B cell (primary cell): ENCODE measurements around the gene ACE. TPM values are rescaled to one million over a fixed set of nuclear protein-coding genes. Genes with fewer than 3 reads are reported as not detected.
A peak's percentile ranks its signal among the peaks of the same experiment; 100 is the strongest.

Experiments used
- ATAC-seq: fragments of 200-7000 bp; cut with Tn5 transposase; one replicate; pipeline ENCODE4 v1.10.0; 2021; ENCODE audit warnings: low read depth, mild to moderate bottlenecking, moderate number of reproducible peaks, moderate library complexity
- CTCF ChIA-PET: fragments of 350-600 bp; sonication (Branson Sonifier 250); formaldehyde crosslinking; loops from one replicate; lab custom pipeline; 2021; ENCODE audit warnings: antibody characterized with exemption, inconsistent platforms; lab: Charles Lee
- POLR2A ChIA-PET: fragments of 350-600 bp; sonication (Branson Sonifier 250); formaldehyde crosslinking; loops from one replicate; lab custom pipeline; 2021; ENCODE audit warnings: antibody characterized with exemption; lab: Charles Lee
- DNase-seq: peaks from one replicate; pipeline ENCODE4 v3.0.0; 2013
- H2AFZ ChIP-seq: 2 replicates; pipeline ENCODE4 v1.6.1; 2012; ENCODE audit warnings: mild to moderate bottlenecking, low read depth, low read length; ENCODE audit not compliant: insufficient read depth, poor library complexity, severe bottlenecking
- H3K27ac ChIP-seq, 2 donors: 1 replicate in 1 of 2; 2 replicates in 1 of 2; pipeline ENCODE4 v1.5.1; 2012 to 2013; ENCODE audit warnings: low read length in 2 of 2, mild to moderate bottlenecking in 2 of 2, moderate library complexity in 1 of 2
- H3K27me3 ChIP-seq, 4 experiments: fragments of 200-600 bp in 1 of 4; sonication (generic) in 1 of 4; replicated peaks in 1 of 4; 1 replicate in 2 of 4; 2 replicates in 2 of 4; pipeline versions ENCODE4 v1.6.1 to v1.7.0; 2013 to 2016; ENCODE audit warnings: low read length in 3 of 4, mild to moderate bottlenecking in 2 of 4, mixed read lengths in 1 of 4, moderate library complexity in 1 of 4; ENCODE audit not compliant: insufficient read depth in 4 of 4, control insufficient read depth in 3 of 4; ENCODE audit errors: control extremely low read depth in 1 of 4
- H3K36me3 ChIP-seq, 2 experiments: replicated peaks in 1 of 2; 1 replicate in 1 of 2; 2 replicates in 1 of 2; pipeline versions ENCODE4 v1.6.1 to v1.7.1; 2013; ENCODE audit warnings: low read length in 1 of 2; ENCODE audit not compliant: insufficient read depth in 2 of 2, control insufficient read depth in 1 of 2; ENCODE audit errors: control extremely low read depth in 1 of 2, extremely low read depth in 1 of 2
- H3K4me1 ChIP-seq, 2 donors: fragments of 200-600 bp in 1 of 2; sonication (generic) in 1 of 2; 1 replicate in 1 of 2; 2 replicates in 1 of 2; pipeline versions ENCODE4 v1.5.1 to v1.6.1; 2013 to 2017; ENCODE audit warnings: low read length in 2 of 2; ENCODE audit not compliant: control insufficient read depth in 2 of 2, insufficient read depth in 2 of 2
- H3K4me2 ChIP-seq: replicated peaks from 2 replicates; pipeline ENCODE3; 2012; ENCODE audit warnings: mild to moderate bottlenecking, low read depth, low read length; ENCODE audit not compliant: poor library complexity, severe bottlenecking
- H3K4me3 ChIP-seq, 5 experiments: fragments of 200-600 bp in 1 of 5; sonication (generic) in 1 of 5; 1 replicate in 3 of 5; 2 replicates in 2 of 5; pipeline versions ENCODE4 v1.5.1 to v1.7.0; 2011 to 2016; ENCODE audit warnings: low read length in 4 of 5, mild to moderate bottlenecking in 4 of 5, low read depth in 2 of 5, control low read depth in 1 of 5, moderate library complexity in 1 of 5; ENCODE audit not compliant: insufficient read depth in 1 of 5; ENCODE audit errors: control extremely low read depth in 1 of 5, extremely low read depth in 1 of 5
- H3K79me2 ChIP-seq: fragments of 200-600 bp; sonication (generic); one replicate; pipeline ENCODE4 v1.6.0; 2016; ENCODE audit warnings: low read length; ENCODE audit not compliant: control insufficient read depth, insufficient read depth
- H3K9ac ChIP-seq: fragments of 200-600 bp; sonication (generic); 2 replicates; pipeline ENCODE4 v1.6.1; 2017; ENCODE audit warnings: mild to moderate bottlenecking, low read length, moderate library complexity
- H3K9me3 ChIP-seq, 3 donors: one replicate each; pipeline versions ENCODE4 v1.6.1 to v1.7.1; 2013; ENCODE audit warnings: low read length in 2 of 3; ENCODE audit not compliant: control insufficient read depth in 2 of 3, insufficient read depth in 1 of 3; ENCODE audit errors: control extremely low read depth in 1 of 3
- H4K20me1 ChIP-seq: 2 replicates; pipeline ENCODE4 v1.6.0; 2012; ENCODE audit warnings: mild to moderate bottlenecking, low read length; ENCODE audit not compliant: insufficient read depth, control insufficient read depth, poor library complexity, severe bottlenecking
- H3K27ac Mint-ChIP-seq: one replicate; pipeline ENCODE4 v1.8.0; 2021; ENCODE audit warnings: mixed read lengths
- H3K27me3 Mint-ChIP-seq: one replicate; pipeline ENCODE4 v1.8.0; 2021; ENCODE audit warnings: mixed read lengths
- H3K4me1 Mint-ChIP-seq: one replicate; pipeline ENCODE4 v1.8.0; 2021; ENCODE audit warnings: mixed read lengths
- H3K4me3 Mint-ChIP-seq: one replicate; pipeline ENCODE4 v1.8.0; 2021; ENCODE audit warnings: mixed read lengths
- H3K9me3 Mint-ChIP-seq: one replicate; pipeline ENCODE4 v1.8.0; 2022; ENCODE audit warnings: mixed read lengths; ENCODE audit not compliant: insufficient read depth
- EZH2 ChIP-seq: IDR thresholded peaks from 2 replicates; pipeline ENCODE4 v1.6.1; 2012; ENCODE audit warnings: borderline replicate concordance, low read depth, mild to moderate bottlenecking, moderate library complexity, low read length; ENCODE audit not compliant: insufficient read depth, poor library complexity, severe bottlenecking
- WGBS: methylation state at CpG from one replicate; pipeline ENCODE4 v1.1.5; 2013; ENCODE audit warnings: missing lambda C conversion rate; ENCODE audit not compliant: insufficient coverage; 5-methylcytosine and 5-hydroxymethylcytosine counted together
- intact Hi-C: fragments of 100-400 bp; cut with micrococcal nuclease; formaldehyde crosslinking; loops from one replicate; pipeline ENCODE4 v1.10.0; 2022
- polyA plus RNA-seq: library from polyadenylated mRNA; depleted of rRNA; stranded (reverse); fragments of >200 nt; gene quantifications from 2 replicates; pipeline ENCODE4 v1.2.3, GENCODE V29; 2012
- total RNA-seq, 2 donors: library from RNA; stranded (reverse); fragments of 120-200 nt in 1 of 2; gene quantifications; 1 replicate in 1 of 2; 2 replicates in 1 of 2; pipeline versions ENCODE4 v1.2.3 to v1.2.4, GENCODE V29; 2013 to 2022
- TF ChIP-seq, protein P1 (sequence below): fragments of 200-600 bp; IDR thresholded peaks from one replicate; pipeline ENCODE4 v1.8.0; 2022; ENCODE audit warnings: antibody characterized with exemption, mild to moderate bottlenecking

The ACE gene
- total and polyA plus RNA-seq, 2 donors (not counting 1 experiment from before 2014, with no cell fraction given), result 0.67 to 2.6 TPM

DNA sequence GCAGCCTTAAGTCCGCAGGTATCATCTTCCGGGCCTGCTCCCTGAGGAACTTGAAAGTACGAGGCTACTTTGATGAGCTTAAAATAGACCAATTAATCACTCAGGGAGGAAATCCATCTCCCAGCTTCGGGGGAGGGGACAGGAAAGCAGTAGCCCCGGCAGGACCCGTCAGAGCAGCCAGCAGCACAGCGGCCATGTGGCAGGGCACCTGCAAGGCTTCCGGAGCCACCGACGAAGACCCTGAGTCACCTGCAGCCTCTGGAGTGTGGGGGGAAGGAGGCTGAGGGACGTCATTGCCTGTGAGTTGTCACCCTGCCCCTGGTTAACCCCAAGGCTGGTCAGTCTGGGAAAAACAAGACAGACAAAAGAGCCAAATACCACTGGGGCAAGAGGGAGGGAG is 26.3 kb upstream of the ACE start:
- TF ChIP-seq, protein P1, sequence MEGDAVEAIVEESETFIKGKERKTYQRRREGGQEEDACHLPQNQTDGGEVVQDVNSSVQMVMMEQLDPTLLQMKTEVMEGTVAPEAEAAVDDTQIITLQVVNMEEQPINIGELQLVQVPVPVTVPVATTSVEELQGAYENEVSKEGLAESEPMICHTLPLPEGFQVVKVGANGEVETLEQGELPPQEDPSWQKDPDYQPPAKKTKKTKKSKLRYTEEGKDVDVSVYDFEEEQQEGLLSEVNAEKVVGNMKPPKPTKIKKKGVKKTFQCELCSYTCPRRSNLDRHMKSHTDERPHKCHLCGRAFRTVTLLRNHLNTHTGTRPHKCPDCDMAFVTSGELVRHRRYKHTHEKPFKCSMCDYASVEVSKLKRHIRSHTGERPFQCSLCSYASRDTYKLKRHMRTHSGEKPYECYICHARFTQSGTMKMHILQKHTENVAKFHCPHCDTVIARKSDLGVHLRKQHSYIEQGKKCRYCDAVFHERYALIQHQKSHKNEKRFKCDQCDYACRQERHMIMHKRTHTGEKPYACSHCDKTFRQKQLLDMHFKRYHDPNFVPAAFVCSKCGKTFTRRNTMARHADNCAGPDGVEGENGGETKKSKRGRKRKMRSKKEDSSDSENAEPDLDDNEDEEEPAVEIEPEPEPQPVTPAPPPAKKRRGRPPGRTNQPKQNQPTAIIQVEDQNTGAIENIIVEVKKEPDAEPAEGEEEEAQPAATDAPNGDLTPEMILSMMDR, result no peak
- no peak for TF ChIP-seq EZH2
- DNase-seq, result no peak
- Histone ChIP-seq H2AFZ (peak overlapping the region; percentile 42), H3K4me1 (peaks cover 13 to 19% of the 10 kb centered on the region in 2 donors), H4K20me1 (no peaks in the 10 kb centered on the region), H3K4me3 (no peak overlapping the region), H3K27me3 (peaks cover 0 to 2% (median 0%) of the 10 kb centered on the region in 4 experiments), H3K9me3 (no peaks in the 10 kb centered on the region), H3K27ac (no peak overlapping the region), H3K9ac (no peak overlapping the region), H3K4me2 (no peak overlapping the region), H3K36me3 (no peaks in the 10 kb centered on the region), H3K79me2 (no peaks in the 10 kb centered on the region)
- H3K9me3 Mint-ChIP-seq, result no peaks in the 10 kb centered on the region
- ChIA-PET CTCF (no interaction called here), POLR2A (interaction anchor here (0.7 kb wide), 1 partner anchor 130 kb away, joined by 3 read pairs; no protein-coding TSS in a partner anchor)
- no peak overlapping the region for H3K4me3 Mint-ChIP-seq
- intact Hi-C loops, result no loop called here
- peaks cover 8% of the 10 kb centered on the region for H3K27me3 Mint-ChIP-seq
- H3K4me1 Mint-ChIP-seq, result peaks cover 7% of the 10 kb centered on the region
- H3K27ac Mint-ChIP-seq, result no peak overlapping the region
- no peak for ATAC-seq
- 16% methylated on average over 10 of the region's 11 CpGs for WGBS

DNA sequence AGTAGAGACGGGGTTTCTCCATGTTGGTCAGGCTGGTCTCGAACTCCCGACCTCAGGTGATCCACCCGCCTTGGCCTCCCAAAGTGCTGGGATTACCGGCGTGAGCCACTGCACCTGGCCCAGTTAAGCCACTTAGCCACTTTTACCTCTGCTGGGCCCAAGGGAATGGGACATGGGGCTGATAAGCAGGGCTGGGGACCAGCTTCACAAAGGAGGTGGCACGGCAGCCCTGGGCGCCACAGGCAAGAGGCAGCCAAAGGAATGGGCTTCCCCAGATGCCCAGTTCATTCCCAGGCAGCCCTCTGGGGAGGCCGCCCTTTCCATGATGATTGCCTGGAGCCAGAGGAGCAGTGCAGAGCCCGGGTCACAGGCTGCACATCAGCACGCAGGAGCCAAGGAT is 25.7 kb upstream of the ACE start:
- POLR2A ChIA-PET, result interaction anchor here (0.7 kb wide), 1 partner anchor 317 kb away, joined by 3 read pairs; no protein-coding TSS in a partner anchor
- intact Hi-C loops, result no loop called here

More for the DNA sequence above, 25.7 kb upstream of the ACE start:
- Mint-ChIP-seq H3K9me3 (no peaks in the 10 kb centered on the region), H3K27ac (no peak overlapping the region), H3K4me3 (no peak overlapping the region), H3K4me1 (peaks cover 7% of the 10 kb centered on the region), H3K27me3 (peaks cover 8% of the 10 kb centered on the region)
- H3K79me2 ChIP-seq, result no peaks in the 10 kb centered on the region
- DNase-seq (no peak), ATAC-seq (no peak)
- WGBS, result 97% methylated on average over 7 of the region's 11 CpGs
- H3K4me2 ChIP-seq, result no peak overlapping the region
- H3K36me3 ChIP-seq, result no peaks in the 10 kb centered on the region
- no peak for TF ChIP-seq EZH2
- TF ChIP-seq, protein P1, result no peak
- no peaks in the 10 kb centered on the region for H4K20me1 ChIP-seq
- H2AFZ ChIP-seq, result no peak overlapping the region
- CTCF ChIA-PET, result no interaction called here
- no peak overlapping the region for H3K27ac ChIP-seq
- peaks cover 13 to 16% of the 10 kb centered on the region in 2 donors for H3K4me1 ChIP-seq
- H3K27me3 ChIP-seq, result peaks cover 0 to 2% (median 0%) of the 10 kb centered on the region in 4 experiments
- no peak overlapping the region for H3K4me3 ChIP-seq
- H3K9ac ChIP-seq, result no peak overlapping the region
- H3K9me3 ChIP-seq, result no peaks in the 10 kb centered on the region
